AG10803 (cell line): ENCODE data around the gene SFN.
"Not testable (repeated sequence)": the region's sequence is repeated elsewhere in the genome, so short reads cannot be mapped to it uniquely, and the experiment has no call there.

Experiments
- DNase-seq: peaks from one replicate; pipeline ENCODE4 v3.0.0; 2010; ENCODE audit warnings: low read depth
- H3K4me3 ChIP-seq: 2 replicates; pipeline ENCODE4 v1.5.1; 2011; ENCODE audit warnings: mild to moderate bottlenecking, low read length, control low read depth
- TF ChIP-seq, protein P1 (sequence below): conservative IDR thresholded peaks from 2 replicates; pipeline ENCODE4 v1.5.1; 2011; ENCODE audit warnings: mild to moderate bottlenecking, low read length, control low read depth, inconsistent platforms

The SFN gene

GRCh38 chr1:26839779-26840178, 23.2 kb upstream of the SFN start:
- no peak for DNase-seq
- no peak overlapping the region for H3K4me3 ChIP-seq
- TF ChIP-seq, protein P1, sequence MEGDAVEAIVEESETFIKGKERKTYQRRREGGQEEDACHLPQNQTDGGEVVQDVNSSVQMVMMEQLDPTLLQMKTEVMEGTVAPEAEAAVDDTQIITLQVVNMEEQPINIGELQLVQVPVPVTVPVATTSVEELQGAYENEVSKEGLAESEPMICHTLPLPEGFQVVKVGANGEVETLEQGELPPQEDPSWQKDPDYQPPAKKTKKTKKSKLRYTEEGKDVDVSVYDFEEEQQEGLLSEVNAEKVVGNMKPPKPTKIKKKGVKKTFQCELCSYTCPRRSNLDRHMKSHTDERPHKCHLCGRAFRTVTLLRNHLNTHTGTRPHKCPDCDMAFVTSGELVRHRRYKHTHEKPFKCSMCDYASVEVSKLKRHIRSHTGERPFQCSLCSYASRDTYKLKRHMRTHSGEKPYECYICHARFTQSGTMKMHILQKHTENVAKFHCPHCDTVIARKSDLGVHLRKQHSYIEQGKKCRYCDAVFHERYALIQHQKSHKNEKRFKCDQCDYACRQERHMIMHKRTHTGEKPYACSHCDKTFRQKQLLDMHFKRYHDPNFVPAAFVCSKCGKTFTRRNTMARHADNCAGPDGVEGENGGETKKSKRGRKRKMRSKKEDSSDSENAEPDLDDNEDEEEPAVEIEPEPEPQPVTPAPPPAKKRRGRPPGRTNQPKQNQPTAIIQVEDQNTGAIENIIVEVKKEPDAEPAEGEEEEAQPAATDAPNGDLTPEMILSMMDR, result no peak

DNA sequence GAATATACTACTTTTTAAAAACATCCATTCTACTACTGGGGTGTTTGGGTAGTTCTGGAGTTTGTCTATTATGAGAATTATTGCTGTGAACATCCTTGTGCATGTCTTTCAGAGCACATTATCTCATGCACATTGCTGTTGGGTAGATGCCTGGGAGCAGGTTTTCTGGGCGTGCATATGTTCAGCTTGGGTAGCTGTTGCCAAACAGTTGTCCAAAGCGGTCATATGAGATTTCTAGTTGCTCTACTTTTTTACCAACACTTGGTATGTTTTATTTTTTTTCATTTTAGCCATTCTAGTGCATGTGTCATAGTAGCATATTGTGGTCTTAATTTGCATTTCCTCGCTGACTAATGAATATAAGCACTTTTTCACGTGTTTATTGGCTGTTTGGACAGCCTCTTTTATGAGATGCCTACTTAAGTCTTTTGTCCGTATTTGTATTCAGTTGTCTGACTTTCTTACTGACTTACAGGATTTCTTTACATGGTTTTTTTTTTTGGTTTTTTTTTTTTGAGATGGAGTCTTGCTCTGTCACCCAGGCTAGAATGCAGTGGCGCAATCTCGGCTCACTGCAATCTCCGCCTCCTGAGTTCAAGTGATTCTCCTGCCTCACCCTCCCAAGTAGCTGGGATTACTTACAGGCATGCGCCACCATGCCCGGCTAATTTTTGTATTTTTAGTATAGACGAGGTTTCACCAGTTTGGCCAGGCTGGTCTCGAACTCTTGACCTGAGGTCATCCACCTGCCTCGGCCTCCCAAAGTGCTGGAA, 18.3 kb upstream of the SFN start:
- TF ChIP-seq, protein P1, result no peak
- DNase-seq, result no peak
- no peak overlapping the region for H3K4me3 ChIP-seq

- H3K4me3 ChIP-seq, DNase-seq: not testable (repeated sequence)
Measured at GRCh38 chr1:26847826-26848225, 15.1 kb upstream of the SFN start.

DNA sequence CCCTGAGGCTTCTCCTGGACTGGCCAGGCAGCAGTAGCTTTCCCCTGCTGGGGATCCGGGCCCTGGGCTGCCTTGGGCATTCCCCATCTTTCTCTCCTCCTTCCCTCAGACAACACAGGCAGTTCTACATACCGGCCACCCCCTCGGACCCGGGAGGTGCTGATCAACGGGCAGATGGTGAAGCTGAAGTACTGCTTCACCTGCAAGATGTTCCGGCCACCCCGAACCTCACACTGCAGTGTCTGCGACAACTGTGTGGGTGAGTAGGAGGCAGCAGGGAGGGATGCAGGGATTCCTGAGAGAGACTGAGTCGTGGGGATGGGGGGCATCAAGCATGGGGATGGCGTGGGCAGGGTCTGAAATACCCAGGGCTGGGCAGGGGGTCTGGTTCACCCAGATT, 14.4 kb upstream of the SFN start:
- TF ChIP-seq, protein P1, result no peak
- no peak overlapping the region for H3K4me3 ChIP-seq
- DNase-seq, result no peak

- TF ChIP-seq, protein P1, result no peak
- no peak overlapping the region for H3K4me3 ChIP-seq
- DNase-seq, result peak; percentile 80
Measured at GRCh38 chr1:26848941-26849774, 13.8 kb upstream of the SFN start.

- TF ChIP-seq, protein P1, result no peak
- DNase-seq, result no peak
- no peak overlapping the region for H3K4me3 ChIP-seq
Measured at GRCh38 chr1:26851106-26851684, 11.8 kb upstream of the SFN start.

GRCh38 chr1:26852701-26853100, 10.2 kb upstream of the SFN start:
- TF ChIP-seq, protein P1, result no peak
- no peak for DNase-seq
- no peak overlapping the region for H3K4me3 ChIP-seq
